GF-D8 (cell line): ENCODE results near the gene LAMB4.

Experiments
- DNase-seq: peaks from one replicate; lab custom pipeline; 2025; lab: John Stamatoyannopoulos, UW

Gene LAMB4

GRCh38 chr7:108012499-108013430, 117.4 kb downstream of the LAMB4 start:
- DNase-seq = no peak

GRCh38 chr7:108010377-108010776, 119.8 kb downstream of the LAMB4 start:
- no peak for DNase-seq

- no peak for DNase-seq
Measured at GRCh38 chr7:108009873-108010272, 120.3 kb downstream of the LAMB4 start.

- no peak for DNase-seq
Measured at GRCh38 chr7:108008827-108009226, 121.3 kb downstream of the LAMB4 start.

DNA sequence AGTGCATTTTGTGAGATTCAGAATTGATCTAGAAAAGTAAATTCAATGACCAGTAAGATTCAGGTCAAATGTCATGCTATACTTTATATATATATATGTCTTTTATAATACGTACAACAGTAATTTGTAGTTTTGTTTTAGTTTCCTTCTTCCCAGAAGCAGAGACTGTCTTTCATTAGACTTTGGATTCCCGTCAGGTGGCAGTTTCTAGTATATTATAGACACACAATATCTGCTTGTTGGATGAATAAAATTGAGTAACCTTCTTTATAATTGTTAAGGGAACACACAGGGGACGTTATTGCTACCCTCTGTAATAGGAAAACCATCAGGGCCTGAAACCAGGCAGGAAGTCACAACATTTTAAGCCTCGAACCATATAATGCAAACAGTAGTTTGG, 121.9 kb downstream of the LAMB4 start:
- no peak for DNase-seq

- no peak for DNase-seq
Measured at GRCh38 chr7:108007762-108008161, 122.4 kb downstream of the LAMB4 start.

DNA sequence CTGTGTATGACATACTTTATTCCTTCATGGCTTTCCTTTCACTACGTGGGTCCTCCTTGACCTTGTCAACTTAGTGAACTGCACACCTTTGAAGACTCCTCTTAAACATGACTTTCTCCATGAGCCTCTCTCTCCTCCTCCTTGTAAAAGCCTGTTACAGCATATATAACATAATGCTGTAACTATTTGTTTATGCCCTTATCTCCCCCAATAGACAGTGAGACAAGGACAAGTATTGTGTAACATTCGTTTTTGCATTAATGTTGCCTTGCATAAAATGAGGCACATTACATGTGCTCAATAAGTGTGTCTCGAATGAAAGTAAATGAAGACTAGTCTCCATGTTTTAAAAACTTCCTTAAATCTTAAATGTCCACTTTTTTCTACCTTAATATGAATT, 122.9 kb downstream of the LAMB4 start:
- no peak for DNase-seq

DNA sequence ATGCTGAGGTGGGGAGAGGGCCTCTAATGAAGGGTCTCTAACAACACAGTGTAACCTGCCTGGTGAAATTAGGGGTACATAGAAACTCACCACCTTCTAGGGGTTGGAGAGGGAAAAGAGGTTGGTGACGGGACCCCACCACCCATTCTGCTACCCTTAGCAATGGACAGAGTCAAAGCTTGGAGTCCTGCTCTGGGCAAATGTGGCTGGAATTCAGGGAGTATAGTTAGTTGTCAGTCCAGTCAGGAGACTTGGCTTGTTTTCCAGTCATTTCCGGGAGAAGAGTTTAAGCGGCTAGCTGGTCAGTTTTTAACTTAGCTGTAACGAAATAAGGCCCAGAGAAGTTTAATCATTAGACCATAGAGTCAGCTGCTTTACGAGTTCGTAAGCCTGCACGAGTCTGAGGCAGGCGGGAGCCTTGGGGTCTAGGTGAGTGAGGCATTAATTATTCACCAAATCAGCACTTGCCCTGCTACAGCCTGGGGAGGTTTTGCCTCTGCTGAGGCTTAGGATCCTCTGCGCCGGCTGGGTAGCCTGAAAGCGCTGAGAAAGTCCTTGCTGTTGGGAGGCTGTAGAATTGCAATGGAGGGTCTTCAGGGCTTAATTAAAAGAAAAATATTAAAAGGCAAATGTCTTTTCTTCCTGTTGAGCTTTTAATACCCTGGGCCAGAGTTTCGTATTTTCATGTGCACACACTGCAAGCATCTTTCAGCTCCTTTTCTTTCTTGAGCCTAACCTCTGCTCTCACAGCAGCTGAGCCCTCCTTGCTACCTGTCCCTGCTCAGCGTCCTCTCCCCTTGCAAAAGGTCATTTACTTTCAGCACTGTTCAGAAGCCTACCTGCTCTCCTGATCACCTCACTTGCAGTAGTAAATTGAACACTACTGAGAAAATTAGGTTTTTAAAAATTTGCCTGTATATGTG, 125.7 kb downstream of the LAMB4 start:
- DNase-seq = no peak

DNA sequence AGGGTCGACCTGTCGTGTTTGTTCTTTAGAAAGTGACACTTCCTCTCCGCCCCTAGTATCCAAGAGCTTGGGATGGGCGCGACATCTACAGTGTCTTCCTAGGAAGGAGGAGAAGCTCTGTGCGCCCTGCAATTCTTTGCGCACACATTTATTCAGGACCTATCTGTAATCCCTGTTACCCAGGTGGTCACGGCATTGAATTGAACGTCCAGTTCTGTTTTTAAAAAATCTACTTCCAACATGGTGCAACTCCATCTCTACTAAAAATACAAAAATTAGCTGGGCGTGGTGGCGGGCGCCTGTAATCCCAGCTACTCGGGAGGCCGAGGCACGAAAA, 126.6 kb downstream of the LAMB4 start:
- DNase-seq = no peak

- DNase-seq = no peak
Measured at GRCh38 chr7:108002726-108003598, 127.2 kb downstream of the LAMB4 start, which contains the start of gene LAMB1. TSS of gene LAMB1 (minus strand) at chr7:108003161. CDS start at chr7:108002885, 276 bp downstream.

DNA sequence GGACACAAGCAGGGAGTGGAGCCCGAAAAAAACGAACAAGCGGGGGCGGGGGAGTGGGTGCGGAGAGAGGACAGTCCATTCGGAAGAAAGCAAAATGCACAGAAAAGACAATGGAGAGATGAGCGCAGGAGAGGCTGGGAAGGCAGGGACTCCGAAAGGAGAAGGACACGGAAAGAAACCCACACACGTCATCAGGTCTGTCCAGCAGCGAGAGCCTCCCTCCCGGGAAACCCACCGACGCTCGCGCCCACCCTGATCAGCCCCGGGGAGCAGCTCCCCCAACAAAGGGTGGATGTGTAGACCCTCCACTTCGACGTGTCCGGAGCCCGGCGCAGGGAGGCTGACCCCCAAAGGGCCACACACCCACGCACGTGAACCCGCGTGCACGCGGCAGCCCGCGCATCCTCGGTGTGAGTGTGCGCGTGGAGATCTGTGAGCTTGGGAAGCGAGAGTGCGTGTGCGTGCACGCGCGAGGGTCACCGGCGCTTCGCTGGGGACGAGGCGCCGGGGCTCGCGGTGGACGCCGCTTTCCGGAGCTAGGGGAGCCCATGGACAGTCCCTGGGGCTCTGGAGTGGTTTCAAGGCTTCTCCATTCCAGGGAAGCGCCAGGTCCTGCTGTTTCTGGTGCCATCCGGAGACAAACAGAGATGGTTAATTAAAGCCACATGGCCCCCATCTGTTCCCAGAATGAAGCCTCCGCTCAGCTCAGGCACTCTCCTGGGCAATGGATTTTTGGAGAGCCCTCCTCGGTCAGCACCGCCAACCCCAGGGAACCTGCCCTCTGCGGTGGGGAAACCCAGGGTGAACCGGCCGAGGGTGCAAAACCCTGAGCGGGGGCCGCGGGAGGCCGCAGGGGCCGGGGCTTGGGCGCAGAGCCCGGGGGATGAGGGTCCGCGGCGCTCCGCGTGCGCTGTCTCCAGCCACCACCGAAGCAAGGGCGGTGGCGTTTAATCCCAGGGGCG, 128.1 kb downstream of the LAMB4 start:
- no peak for DNase-seq

- no peak for DNase-seq
Measured at GRCh38 chr7:108000875-108001763, 129.0 kb downstream of the LAMB4 start.

- DNase-seq = no peak
Measured at GRCh38 chr7:107999779-108000560, 130.2 kb downstream of the LAMB4 start.

DNA sequence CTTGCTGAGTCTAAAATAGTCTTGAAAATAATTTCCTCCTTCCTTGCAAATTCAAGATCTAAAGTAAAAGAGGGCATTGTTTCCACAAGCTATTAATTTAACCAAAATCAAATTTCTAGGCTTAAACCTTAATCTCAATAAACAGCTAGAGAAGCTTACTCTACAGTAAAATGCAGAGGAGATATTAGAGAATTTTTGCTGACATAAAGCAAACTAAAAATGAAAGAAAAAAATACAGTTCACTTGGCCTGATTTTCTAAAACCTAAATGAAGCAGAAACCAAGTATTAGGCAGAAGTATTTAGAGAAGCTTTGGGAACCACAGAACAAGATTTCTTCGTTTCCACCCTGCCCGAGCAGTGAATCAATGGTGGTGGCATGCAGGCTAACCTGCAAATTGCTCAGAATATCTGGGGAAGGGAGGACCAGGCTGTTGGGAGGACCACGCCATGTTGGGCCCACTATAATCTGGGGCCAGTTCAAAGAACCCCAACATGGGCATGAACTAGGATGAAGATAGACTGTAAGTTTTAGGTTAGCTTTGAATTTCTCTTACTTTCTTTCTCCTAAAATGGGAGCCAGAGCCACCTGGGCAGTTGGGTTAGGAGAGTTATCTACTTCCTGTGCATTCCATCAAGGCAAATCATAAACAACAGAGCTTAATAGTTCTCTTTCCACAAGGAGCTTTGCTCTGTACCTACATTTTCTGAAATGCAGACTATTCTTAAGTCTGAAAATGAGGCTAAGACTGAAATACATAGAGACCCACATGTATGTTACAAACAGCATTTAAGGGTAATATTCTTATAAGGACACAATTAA, 131.3 kb downstream of the LAMB4 start:
- DNase-seq = no peak

DNA sequence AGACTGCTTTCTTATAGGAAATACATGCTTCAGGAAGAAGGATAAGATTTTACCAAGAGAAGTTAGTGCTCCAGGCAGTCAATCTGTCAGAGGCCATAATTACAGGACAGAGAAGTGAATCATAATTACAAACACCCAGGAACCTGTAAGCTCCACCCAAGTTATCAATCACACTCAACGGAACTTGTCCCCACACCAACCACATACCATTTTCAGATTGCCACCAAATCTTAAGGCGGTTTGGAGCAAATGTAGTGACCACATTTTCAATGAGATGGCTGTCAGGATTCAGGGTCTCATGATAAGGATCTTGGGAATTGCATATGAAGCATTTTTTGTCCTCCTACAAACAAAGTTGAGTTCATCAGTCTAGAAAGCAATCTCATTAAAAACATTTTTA, 132.0 kb downstream of the LAMB4 start:
- DNase-seq = no peak

DNA sequence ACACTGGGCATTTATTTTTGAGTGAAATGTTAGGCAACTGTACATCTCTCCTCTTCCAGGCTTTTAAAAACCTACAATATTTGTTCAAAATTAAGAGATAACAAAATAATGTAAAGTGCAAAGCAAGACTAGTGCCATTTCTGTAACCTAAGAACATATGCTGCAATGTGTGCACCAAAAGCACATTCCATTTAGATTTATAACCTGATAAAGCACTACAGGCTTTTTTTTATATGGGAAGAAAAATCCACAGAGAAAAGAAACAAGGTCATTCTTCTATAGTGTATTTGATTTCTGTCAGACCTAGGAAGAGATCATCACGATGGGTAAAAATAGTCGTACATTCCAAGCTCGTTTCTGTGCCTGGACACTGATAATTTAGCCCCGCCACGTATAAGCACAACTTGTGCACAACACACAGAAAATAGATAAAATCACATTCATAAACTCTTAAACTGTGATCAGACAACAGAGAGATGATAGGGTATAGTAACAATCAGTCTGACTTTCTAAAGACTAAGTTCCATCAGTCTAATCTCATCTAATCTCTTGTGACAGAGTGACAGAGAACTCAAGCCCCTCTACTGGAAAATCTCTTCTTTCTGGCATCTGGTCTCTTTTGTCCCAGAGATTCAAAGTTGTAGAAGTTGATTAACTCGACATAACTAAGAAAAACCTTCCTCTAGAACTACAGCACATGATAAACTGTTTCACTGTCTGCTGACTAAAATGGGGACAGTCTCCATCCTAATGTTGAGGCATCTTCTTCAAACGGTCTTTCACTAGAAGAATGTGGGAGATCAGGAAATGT, 133.9 kb downstream of the LAMB4 start:
- DNase-seq = no peak
